Panc1 (cell line): ENCODE data around the gene ZSWIM3. TPM values are rescaled to one million over a fixed set of nuclear protein-coding genes. Genes with fewer than 3 reads are reported as not detected.

Experiments used
- ATAC-seq: fragments of 200-7000 bp; cut with Tn5 transposase; 2 replicates; pipeline ENCODE4 v1.9.1; 2020; ENCODE audit warnings: mild to moderate bottlenecking, moderate library complexity
- BruUV-seq: library from RNA; stranded (reverse); fragments of 400-500 nt; replicated peaks from 2 replicates; lab custom pipeline; 2021; lab: Mats Ljungman, UMichigan
- CTCF ChIA-PET: fragments of 300-600 bp; sonication (Branson Sonifier 250); formaldehyde crosslinking; loops from one replicate; lab custom pipeline; 2022; ENCODE audit warnings: antibody characterized with exemption; lab: Charles Lee
- POLR2A ChIA-PET: fragments of 300-600 bp; sonication (Branson Sonifier 250); formaldehyde crosslinking; loops from one replicate; lab custom pipeline; 2022; ENCODE audit warnings: antibody characterized with exemption; lab: Charles Lee
- DNase-seq: peaks from one replicate; pipeline ENCODE4 v3.0.0-alpha.2; 2010; ENCODE audit warnings: low read depth, low spot score
- H3K27ac ChIP-seq: 2 replicates; pipeline ENCODE4 v1.5.1; 2011; ENCODE audit warnings: mild to moderate bottlenecking, low read length, inconsistent platforms
- H3K27me3 ChIP-seq: fragments of 200-500 bp; sonication (Bioruptor generic); 2 replicates; pipeline ENCODE4 v1.6.0; 2014; ENCODE audit warnings: low read length, inconsistent platforms; ENCODE audit not compliant: control insufficient read depth, insufficient read depth
- H3K36me3 ChIP-seq: fragments of 200-500 bp; sonication (Bioruptor generic); 2 replicates; pipeline ENCODE4 v1.5.1; 2014; ENCODE audit warnings: inconsistent platforms, mild to moderate bottlenecking, low read length, moderate library complexity; ENCODE audit not compliant: control insufficient read depth, insufficient read depth
- H3K4me1 ChIP-seq: 2 replicates; pipeline ENCODE4 v1.5.1; 2011; ENCODE audit warnings: inconsistent platforms, mild to moderate bottlenecking, low read length, moderate library complexity; ENCODE audit not compliant: control insufficient read depth, insufficient read depth
- H3K4me3 ChIP-seq, 2 experiments: 2 replicates each; pipeline ENCODE4 v1.5.1; 2011 to 2012; ENCODE audit warnings: low read depth in 2 of 2, low read length in 2 of 2, mild to moderate bottlenecking in 2 of 2, inconsistent platforms in 1 of 2, moderate library complexity in 1 of 2
- H3K9me3 ChIP-seq: fragments of 200-500 bp; sonication (Bioruptor generic); 2 replicates; pipeline ENCODE4 v1.5.1; 2014; ENCODE audit warnings: low read depth, mild to moderate bottlenecking, inconsistent platforms, low read length, moderate library complexity; ENCODE audit not compliant: control insufficient read depth, insufficient read depth
- POLR2AphosphoS5 ChIP-seq: IDR thresholded peaks from 2 replicates; pipeline ENCODE4 v1.6.1; 2012; ENCODE audit warnings: mild to moderate bottlenecking, low read depth, low read length, moderate library complexity
- REST ChIP-seq, 2 experiments: IDR thresholded peaks; 2 replicates each; pipeline ENCODE4 v1.6.1; 2011 to 2012; ENCODE audit warnings: low read depth in 2 of 2, control low read depth in 1 of 2, low read length in 1 of 2, mild to moderate bottlenecking in 1 of 2, moderate library complexity in 1 of 2; ENCODE audit not compliant: insufficient read depth in 1 of 2
- SIN3A ChIP-seq: IDR thresholded peaks from 2 replicates; pipeline ENCODE4 v1.6.1; 2012; ENCODE audit warnings: low read depth, mild to moderate bottlenecking, low read length, moderate library complexity, borderline replicate concordance; ENCODE audit not compliant: insufficient read depth
- TCF7L2 ChIP-seq: IDR thresholded peaks from 2 replicates; pipeline ENCODE4 v1.6.1; 2011; ENCODE audit warnings: mild to moderate bottlenecking, low read depth, low read length, inconsistent platforms
- in situ Hi-C: cut with HindIII; loops from 2 replicates; pipeline ENCODE4 v1.10.0; 2016; ENCODE audit warnings: low sequenced_read_pairs, low pct_unique_long_range_greater_than_20kb
- intact Hi-C: fragments of 100-400 bp; cut with micrococcal nuclease; formaldehyde crosslinking; loops from one replicate; pipeline ENCODE4 v1.10.0; 2022; ENCODE audit not compliant: unreplicated experiment
- total RNA-seq: library from RNA; stranded (reverse); gene quantifications from one replicate; pipeline ENCODE4 v1.2.1, GENCODE V29; 2021; ENCODE audit not compliant: unreplicated experiment
- TF ChIP-seq, protein P1 (sequence below): fragments of 450-650 bp; IDR thresholded peaks from 2 replicates; pipeline ENCODE4 v1.5.1; 2017; ENCODE audit warnings: mild to moderate bottlenecking

The ZSWIM3 gene
- total RNA-seq, 1 experiment from 2014 or later, result 3.6 TPM

- Histone ChIP-seq H3K36me3 (no peaks in the 10 kb centered on the region), H3K27me3 (no peaks in the 10 kb centered on the region), H3K4me3 (no peak overlapping the region), H3K27ac (no peak overlapping the region), H3K4me1 (no peaks in the 10 kb centered on the region; the same call in 1 of the 2 replicates), H3K9me3 (no peaks in the 10 kb centered on the region)
- BruUV-seq, result no TSS peak
- TF ChIP-seq, protein P1, sequence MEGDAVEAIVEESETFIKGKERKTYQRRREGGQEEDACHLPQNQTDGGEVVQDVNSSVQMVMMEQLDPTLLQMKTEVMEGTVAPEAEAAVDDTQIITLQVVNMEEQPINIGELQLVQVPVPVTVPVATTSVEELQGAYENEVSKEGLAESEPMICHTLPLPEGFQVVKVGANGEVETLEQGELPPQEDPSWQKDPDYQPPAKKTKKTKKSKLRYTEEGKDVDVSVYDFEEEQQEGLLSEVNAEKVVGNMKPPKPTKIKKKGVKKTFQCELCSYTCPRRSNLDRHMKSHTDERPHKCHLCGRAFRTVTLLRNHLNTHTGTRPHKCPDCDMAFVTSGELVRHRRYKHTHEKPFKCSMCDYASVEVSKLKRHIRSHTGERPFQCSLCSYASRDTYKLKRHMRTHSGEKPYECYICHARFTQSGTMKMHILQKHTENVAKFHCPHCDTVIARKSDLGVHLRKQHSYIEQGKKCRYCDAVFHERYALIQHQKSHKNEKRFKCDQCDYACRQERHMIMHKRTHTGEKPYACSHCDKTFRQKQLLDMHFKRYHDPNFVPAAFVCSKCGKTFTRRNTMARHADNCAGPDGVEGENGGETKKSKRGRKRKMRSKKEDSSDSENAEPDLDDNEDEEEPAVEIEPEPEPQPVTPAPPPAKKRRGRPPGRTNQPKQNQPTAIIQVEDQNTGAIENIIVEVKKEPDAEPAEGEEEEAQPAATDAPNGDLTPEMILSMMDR, result no peak
- TF ChIP-seq SIN3A (no peak), REST (IDR thresholded peaks at IDR 0.05; ENCODE audit: insufficient read depth in 1 of 2, low read depth in 2 of 2, low read length in 1 of 2) (no peak), POLR2AphosphoS5 (no peak), TCF7L2 (no peak)
- ChIA-PET POLR2A (no interaction called here), CTCF (no interaction called here)
- DNase-seq, result no peak
- intact Hi-C loops (no loop called here), in situ Hi-C loops (no loop called here)
- no peak for ATAC-seq
Measured at GRCh38 chr20:45878076-45878761, 20.8 kb downstream of the ZSWIM3 start.

DNA sequence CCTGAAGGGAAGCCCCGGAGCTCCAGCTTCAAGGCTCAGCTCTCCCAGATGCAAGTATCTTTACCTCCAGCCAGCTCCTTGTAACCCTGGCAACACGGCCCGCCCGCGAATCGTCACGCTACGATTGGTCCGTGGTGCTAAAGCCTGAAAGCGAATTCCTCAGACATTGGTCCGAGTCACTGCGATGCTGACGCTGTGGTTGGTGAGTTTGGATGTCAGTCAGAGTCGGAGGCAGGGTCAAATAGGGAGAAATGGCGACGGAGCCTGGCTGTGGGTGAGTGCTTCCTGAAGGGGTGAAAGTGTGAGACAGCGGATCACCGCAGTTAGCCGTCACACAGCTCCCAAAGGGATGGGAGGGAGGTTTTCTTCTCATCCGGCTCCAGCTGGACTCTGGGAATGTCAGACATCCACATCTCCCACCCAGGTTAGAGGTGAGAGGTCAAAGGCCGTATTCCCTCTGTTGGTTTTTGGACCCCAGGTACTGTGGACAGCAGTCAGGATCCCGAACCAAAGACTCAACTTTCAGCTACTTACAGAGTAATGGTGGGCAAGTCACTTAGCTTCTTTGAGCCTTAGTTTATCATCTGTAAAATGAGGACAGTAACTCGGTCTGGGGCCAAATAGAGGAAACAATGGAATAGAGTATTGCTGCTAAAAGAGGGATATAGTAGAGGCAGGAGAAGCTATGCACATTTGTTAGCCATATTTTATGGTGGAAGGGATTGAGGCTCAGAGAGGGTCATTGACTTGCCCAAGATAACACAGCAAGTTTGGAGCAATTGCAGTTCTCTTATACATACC is 23.8 kb downstream of the ZSWIM3 start, which contains the start of gene ZSWIM1:
Gene ZSWIM1, plus strand, starts transcription at position 240 of the 801 bp plus-strand sequence. CDS start 1,366 bp downstream, outside the sequence.
- POLR2A ChIA-PET, result interaction anchor here (1.1 kb wide), 1 partner anchor 9 kb away, joined by 6 read pairs; no protein-coding TSS in a partner anchor
- CTCF ChIA-PET, result interaction anchor here (0.9 to 2.2 kb wide), 2 partner anchors 9 to 10 kb away, joined by 3 to 5 read pairs; partner anchors contain the start of gene CTSA

More for the DNA sequence above, 23.8 kb downstream of the ZSWIM3 start, which contains the start of gene ZSWIM1:
- Histone ChIP-seq H3K4me1 (peaks cover 4% of the 10 kb centered on the region; the same call in 1 of the 2 replicates), H3K4me3 (peak within 1 kb of the TSS; percentile 70 to 95), H3K27ac (peak within 1 kb of the TSS; percentile 95), H3K27me3 (no peaks in the 10 kb centered on the region), H3K9me3 (no peaks in the 10 kb centered on the region), H3K36me3 (0 out of 2 replicates have a peak, but pooled peaks cover 2% of the 10 kb centered on the region)
- in situ Hi-C loops, result no loop called here
- DNase-seq, result peak; percentile 98
- no peak for TF ChIP-seq SIN3A
- TF ChIP-seq, protein P1, result no peak
- TF ChIP-seq REST (IDR thresholded peaks at IDR 0.05; ENCODE audit: insufficient read depth in 1 of 2, low read depth in 2 of 2, low read length in 1 of 2), result peak in 1 of 2 experiments; percentile 47; a peak in 1 of 4 replicates
- peak; percentile 95 for TF ChIP-seq POLR2AphosphoS5
- peak; percentile 99 for ATAC-seq
- TSS peak; percentile 92 for BruUV-seq
- intact Hi-C loops, result no loop called here
